ENCODE data around the gene CD248.
"Not testable (repeated sequence)": the region's sequence is repeated elsewhere in the genome, so short reads cannot be mapped to it uniquely, and the experiment has no call there.

The CD248 gene

DNA sequence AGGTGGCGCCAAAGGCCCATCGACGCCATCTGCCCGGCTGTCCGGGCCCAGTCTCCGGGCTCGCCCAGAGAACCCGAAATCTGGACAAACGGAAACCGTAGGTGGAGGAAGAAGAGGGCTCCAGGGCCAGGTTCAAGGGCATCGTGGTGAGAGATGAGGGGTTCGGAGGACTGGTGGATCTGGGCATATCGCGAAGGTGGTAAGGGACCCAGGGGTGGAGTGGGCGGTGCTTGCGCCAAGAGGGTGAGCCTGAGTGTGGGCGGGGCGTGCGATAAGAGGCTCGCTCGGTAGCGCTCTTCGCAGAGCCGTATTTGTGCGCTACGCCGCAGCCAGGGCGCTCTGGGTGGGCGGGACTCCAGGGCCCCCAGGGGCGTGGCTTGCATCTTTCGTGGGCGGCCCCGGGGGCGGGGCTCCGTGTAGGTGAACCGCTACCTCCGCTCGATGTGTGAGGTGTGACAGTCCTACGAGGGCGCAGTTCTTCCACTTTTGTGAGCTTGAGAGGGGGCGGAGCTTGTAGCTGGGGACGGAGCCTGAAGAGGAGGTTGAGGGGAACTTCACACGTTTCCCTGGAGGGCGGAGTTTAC lies 4.8 kb downstream of the CD248 start:
- DNase-seq: peak; percentile 87

DNA sequence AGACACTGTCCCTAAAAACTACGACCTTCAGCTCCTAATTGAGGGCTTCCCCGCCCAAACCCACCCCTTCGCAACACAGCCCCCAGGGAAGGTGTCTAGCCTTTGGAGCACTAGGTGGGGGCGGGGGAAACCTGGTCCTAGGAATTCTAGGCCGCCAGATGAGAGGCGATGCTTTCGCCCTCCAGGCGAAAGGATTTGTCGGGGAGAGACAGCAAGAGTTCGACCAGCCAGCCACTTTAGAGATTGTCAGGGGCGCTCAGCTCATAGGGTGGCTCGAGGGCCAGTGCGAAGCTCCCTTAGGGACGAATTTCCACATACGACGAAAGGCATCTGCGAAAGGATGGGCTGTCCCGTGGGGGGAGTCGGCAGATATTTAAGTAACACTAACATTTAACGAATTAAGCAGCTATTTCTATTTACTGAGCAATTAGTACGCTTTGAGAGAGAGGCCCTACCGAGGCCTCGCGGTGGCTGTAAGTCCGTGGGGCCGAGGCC lies 5.3 kb downstream of the CD248 start:
- no peak for DNase-seq

DNA sequence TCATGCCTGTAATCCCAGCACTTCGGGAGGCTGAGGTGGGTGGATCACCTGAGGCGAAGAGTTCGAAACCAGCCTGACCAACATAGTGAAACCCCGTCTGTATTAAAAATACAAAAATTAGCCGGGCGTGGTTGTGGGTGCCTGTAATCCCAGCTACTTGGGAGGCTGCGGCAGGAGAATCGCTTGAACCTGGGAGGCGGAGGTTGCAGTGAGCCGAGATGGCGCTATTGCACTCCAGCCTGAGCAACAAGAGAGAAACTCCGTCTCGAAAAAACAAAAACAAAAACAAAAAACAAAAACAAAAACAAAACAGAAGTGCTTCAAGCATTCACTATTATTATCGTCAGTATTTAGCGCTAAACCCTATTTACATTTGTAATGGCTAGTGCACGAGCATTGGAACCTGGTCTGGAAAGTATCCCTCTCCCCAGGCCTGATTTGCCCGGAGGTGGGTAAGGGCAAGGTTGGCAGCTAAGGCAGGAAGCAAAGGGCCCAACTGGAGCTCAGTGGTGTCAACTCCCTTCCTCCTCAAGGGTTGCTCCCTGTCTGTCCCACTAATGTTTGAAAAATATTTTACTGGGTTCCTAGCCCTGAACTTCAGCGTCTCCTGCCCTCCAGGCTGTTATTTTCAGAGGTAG lies 5.9 kb downstream of the CD248 start:
- not testable (repeated sequence) for DNase-seq

DNA sequence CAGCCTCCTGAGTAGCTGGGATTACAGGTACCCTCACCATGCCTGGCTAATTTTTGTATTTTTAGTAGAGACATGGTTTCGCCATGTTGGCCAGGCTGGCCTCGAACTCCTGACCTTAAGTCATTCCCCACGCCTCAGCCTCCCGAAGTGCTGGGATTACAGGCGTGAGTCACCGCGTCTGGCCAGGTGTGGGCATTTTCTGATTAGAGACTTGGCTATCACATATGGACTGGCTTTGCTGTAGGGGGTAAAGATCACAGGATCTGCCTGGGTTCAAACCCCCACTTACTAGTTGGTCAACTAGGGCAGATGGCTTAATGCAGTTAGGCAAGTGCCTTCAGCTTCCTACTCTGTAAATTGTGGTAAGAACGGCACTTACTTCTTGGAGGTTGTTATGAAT lies 6.5 kb downstream of the CD248 start:
- no peak for DNase-seq

DNA sequence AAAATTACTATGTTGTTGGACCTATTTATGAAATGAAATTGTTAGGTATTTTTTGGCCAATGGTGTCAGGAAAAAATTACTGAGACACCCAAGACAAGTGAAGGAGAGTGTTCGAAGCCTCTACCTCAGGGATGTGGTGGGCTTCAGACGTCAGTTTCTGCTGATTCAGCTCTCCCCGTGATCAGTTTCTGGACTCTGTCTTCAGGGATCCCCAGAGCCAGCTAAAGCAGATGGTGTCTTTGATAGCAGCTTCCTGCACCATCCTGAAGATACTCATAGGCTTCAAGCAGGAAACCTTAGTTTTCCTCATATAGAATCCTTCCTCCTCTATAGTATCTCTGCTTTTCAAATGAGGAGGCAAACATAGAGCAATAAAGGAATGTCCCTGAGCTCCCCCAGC lies 7.4 kb downstream of the CD248 start:
- DNase-seq: no peak

DNA sequence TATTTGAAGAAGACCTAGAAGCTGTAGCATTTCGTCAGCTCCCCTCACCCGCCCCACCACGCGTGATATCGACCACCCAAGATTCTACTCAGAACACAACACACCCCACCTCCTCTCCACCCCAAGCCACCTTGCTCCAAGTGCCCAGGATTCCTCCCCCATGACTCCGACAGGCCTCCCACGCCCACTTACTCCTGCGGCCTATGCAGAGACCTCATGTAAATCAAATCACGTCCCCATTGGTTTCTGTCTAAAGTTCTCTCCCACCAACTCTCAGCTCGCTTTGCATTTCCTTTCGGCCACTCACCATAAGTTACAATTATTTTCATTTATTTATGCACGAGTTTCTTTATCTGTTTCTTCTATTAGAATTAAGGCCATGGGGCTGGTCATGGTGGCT lies 14.2 kb downstream of the CD248 start:
- DNase-seq: no peak

DNA sequence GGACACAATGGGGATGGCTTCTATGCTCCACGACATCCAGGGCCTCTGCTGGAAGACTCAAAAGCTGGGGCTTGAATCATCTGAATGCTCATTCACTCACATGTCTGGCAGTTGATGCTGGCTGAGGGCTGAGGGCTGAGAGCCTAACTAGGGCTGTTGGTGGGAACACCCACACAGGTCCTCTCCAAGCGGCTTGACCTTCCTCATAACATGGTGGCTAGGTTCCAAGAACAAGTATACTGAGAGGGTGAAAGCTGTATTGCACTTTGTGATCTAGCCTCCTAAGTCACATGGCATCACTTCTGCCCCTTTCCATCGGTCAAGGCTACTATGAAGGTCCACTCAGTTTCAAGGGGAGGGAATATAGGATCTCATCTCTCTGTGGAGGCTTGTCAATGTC lies 17.7 kb downstream of the CD248 start:
- no peak for DNase-seq

DNA sequence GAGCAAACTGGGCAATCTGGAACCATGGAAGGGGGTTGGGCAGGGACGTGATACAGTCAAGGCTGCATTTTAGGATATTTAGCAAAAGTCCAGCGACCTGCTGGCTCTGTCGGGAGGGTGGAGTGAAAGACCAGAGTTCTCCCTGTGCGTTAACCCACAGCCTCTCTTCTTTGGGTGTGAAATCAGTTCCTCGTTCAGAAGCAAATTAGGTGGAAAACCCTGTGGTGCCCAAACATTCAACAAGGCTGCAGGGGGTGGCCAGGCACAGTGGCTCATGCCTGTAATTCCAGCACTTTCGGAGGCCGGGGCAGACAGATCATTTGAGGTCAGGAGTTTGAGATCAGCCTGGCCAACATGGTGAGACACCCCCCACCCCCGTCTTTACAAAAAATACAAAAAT lies 19.2 kb downstream of the CD248 start:
- no peak for DNase-seq

DNA sequence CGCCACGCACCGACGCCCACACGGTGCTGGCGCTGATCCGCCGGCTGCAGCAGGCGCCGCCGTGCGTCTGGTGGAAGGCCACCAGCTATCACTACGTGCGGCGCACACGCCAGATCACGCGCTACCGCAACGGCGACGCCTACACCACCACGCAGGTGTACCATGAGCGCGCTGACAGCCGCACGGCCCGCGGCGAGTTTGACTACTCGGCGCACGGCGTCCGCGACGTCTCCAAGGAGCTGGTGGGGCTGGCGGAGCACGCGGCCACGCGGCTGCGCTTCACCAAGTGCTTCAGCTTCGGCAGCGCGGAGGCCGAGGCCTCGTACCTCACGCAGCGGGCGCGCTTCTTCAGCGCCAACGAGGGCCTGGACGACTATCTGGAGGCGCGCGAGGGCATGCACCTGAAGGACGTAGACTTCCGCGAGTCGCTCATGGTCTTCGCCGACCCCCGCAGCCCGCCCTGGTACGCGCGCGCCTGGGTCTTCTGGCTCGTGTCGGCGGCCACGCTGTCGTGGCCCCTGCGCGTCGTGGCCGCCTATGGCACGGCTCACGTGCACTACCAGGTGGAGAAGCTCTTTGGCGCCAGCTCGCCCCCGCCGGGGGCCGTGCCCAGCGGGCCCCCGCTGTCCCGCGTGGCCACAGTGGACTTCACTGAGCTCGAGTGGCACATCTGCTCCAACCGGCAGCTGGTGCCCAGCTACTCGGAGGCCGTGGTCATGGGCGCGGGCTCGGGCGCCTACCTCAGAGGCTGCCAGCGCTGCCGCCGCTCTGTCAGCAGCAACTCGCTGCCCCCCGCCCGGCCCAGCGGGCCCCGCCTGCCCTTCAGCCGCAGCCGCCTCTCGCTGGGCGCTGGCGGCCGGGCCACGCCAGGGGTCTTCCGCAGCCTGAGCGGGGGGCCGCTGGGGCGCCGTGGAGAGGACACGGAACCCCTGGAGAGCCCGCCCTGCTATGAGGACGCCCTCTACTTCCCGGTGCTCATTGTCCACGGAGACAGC lies 21.9 kb downstream of the CD248 start:
- no peak for DNase-seq

DNA sequence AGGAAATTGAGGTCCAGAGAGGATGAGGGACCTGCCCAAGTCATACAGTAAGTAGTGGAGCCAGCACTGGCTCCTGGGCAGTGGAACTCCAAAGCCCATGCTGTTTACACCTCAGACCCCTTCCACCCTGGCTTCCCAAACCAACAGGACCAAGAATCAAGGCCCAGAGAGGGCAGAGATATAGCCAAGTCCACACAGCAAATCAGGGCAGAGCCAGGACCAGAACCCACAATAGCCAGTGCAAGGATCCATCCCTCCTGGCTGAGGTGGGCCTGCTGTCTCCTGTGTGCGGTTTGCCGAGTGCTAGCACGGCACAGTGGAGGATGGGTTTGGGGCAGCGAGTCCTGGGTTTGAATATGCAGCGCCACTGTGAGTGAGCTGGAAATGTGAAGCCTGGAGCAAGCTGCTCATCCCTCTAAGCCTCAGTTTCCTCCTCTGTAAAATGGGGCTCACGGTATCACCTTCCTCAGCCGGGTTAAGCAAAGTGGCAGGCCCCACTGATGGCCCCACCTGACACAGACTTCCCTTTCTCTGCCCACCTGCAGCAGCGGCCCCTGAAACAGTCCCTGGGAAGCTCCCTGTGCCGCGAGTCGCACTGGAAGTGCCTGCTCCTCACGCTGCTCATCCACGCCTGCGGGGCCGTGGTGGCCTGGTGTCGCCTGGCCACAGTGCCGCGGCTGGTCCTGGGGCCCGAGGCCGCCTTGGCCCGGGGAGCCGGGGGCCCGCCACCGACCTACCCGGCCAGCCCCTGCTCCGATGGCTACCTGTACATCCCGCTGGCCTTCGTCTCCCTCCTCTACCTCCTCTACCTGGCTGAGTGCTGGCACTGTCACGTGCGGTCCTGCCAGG lies 22.8 kb downstream of the CD248 start:
- DNase-seq: no peak

DNA sequence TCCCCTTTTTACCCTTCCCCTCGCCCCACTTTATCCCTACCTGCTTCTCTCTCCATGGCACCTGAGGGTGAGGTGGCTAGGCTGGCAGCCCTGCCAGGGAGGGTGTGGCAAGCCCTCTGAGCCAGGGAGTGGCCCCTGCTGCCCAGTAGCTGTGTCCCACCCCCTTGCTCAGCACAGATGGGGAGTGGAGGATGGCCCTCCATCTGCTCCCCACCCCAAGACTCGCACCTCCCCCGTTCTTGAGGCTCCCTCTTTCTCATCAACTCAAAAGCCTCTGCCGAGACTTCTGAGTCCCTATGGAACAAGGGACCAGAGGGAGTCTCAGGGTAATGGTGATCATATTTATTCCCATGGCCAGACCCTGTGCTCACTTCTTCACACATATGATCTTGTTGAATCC lies 23.5 kb downstream of the CD248 start:
- no peak for DNase-seq

DNA sequence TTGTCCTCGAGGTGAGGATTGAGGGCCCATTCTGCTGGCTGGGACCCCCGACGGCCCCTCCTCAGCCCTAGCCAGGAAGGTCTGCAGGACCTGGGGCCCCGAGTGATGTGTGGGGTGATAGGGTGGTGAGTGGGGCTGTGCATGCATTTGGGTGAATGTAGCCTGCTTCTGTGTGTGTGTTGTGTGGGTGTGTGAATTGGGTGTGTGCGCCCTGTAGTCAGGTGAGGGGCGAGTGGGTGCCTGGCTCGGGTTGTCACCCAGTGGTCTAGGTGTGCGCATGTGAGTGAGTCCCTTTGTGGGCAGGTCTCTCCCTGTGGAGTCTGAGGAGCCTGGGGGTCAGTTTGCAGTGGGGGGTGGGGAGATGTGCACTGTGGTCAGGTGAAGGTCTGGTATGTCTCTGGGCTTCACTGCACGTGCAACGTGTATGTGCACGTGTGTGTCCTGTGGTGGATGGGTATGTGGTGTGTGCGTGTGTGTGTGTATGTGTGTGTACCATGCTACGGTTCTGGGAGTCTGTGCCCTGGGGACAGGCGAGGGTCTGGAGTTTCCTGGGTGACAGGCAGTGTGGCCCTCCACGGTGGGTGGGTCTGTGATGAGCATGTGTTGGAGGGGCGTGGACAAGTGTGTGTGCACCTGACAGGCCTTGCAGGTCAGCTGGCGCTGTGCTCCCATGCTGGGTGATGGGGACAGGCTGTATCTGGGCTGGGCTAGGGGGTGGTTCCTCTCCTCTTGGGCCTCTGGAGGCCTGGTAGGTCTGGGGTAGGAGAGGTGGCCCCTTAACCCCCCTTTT lies 24.1 kb downstream of the CD248 start:
- DNase-seq: no peak

DNA sequence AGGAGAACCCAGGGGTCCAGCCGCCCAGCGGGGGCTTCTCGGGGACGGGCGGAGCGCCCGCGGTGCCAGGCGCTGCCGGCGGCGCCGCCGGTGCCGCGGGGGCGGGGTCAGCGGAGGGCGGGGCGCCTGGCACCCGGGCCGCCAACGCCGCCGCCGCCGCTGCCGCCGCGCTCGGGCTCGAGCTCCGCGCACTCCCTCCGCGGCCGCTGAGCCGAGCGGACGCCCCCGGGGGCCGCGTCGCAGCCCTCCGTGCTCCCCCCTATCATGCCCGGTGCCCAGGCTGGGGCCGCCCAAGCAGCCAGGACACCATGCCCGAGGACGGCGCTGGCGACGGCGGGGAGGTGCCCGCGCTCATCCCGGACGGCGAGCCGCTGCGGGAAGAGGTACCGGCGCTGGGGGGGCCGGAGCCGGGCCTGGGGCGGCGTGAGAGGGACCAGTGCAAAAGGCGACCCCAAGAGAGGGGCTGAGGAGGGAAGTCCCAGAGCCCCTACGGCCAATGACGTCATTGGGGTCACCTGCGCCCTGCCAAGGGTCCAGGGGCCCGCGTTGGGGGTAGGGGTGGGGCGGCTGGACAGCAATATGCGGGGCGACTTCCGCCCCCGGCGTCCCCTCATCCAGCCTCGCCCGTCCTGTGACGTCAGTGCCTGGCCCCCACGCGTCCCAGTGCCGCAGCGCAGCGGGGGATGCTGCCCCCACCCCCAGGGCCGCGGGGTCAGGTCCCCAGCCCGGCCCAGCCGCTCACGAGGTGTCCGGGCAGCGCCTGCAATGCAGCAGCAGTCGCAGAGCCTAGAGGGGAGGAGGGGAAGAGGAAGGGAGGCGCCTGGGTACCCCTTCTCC lies 24.9 kb downstream of the CD248 start, which contains the start of gene TMEM151A:
Gene TMEM151A, plus strand, starts transcription at position 189 of the 837 bp plus-strand sequence. Its CDS starts 120 bp downstream, at position 309.
- no peak for DNase-seq

DNA sequence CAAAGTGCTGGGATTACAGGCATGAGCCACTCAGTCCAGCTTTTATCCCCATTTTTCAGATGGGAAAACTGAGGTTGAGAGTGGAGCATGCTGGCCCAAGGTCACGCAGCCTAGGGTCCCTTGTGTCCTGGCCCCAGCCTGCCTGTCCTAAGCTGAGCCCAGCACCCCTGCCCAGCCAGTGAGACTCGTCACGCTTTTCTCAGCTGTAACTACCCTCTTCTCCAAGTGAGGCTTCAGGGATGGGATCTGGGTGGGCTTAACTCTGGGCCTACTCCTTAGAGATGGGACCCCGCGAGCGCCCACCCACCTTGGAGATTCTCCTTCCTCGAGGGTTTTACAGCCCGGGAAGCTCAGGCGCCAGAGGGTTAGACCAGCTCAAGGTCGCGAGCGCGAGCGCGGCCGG lies 25.5 kb downstream of the CD248 start:
- no peak for DNase-seq

DNA sequence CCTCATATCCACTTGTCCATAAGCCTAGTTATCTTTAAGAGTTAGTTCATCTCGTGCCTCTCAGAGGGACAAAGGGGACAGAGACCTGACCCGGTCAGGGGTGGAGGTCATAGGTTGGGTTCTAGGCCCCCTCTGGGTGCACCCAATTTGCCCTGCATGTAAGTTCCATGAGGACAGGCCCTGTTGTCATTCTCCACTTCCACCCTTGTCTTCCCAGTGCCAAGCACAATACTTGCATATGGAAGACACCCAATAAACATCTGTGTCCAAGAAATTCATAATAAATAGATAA lies 26.6 kb downstream of the CD248 start:
- no peak for DNase-seq

DNA sequence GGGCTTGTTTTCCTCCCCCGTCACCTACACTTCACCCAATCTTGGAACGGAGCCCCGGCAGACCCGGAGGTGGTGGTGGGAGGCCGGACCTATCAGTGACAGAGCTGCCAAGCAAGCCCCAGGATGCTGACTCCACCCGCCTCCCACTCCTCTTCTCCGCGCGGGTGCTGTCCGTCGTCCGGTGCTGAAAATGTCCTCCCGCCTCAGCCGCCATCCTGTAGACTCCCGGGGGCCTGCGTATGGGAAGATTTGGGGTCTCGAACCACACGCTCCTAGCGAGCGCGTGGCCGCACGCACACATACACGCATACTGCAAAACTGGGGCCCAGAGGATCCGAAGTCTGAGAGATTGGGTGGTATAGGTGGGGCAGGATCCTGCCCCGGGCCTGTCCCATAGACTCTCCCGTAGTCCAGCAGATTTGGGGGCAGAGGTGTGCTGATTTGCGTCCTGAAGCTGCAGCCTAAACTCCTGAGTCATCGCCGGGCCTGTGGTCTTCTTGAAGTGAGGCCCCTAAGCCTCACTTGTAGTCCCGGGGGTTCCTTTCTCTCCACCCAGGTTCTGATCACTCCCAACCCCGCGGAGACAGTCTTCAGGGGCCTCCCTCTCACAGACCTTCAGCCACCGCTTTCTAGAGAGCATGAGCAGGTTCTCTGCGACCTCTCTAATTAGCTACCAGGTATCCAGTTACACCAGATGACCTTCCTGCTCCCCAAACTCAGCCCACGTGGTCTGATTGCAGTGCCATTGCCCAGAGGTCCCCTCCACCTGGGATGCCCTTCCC lies 27.1 kb downstream of the CD248 start:
- peak; percentile 87 for DNase-seq

DNA sequence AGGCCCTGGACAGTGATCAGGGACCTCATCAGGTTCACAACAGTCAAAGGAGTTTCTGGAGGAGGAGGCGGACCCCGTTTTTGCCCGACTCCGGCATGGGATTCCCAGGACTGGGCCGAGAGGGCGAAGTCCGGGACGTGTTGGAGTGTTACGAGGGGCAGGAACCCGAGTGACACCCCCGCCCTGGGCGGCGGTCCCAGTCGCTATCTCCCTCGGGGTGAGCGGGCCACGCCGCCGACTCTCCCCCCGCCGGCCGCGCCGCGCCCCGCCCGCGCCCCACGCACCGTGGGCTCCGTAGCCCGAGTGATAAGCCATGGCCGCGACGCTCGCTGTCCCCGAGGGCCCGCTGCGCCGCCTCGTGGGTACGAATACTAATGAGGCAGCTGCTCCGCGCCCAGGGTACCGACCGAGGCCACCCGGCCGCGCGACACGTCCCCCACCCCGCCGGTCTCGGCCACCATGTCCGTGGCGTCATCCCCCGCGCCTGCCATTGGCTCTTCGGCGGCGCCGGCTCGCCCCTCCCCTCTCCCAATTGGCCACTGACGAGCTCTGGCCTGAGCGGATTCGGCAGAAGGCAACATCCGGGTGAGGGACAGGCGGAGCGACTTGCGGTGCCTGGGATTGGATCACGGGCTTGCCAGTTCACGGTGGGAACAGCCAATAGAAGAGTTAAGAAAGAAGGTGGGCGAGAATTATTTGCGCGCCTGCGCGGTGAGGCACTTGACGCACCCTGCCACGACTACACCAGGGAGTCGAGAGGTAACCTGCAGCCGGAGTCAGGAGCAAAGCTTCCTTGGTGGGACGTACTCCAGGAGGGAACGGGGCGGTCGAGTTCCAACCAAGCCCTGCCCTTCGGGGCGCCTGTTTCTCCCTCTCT lies 27.9 kb downstream of the CD248 start, which contains the start of gene YIF1A:
Gene YIF1A, minus strand, starts transcription at position 473 of the 877 bp plus-strand sequence. Its CDS starts 158 bp downstream, at position 315.
- peak; percentile 98 for DNase-seq

DNA sequence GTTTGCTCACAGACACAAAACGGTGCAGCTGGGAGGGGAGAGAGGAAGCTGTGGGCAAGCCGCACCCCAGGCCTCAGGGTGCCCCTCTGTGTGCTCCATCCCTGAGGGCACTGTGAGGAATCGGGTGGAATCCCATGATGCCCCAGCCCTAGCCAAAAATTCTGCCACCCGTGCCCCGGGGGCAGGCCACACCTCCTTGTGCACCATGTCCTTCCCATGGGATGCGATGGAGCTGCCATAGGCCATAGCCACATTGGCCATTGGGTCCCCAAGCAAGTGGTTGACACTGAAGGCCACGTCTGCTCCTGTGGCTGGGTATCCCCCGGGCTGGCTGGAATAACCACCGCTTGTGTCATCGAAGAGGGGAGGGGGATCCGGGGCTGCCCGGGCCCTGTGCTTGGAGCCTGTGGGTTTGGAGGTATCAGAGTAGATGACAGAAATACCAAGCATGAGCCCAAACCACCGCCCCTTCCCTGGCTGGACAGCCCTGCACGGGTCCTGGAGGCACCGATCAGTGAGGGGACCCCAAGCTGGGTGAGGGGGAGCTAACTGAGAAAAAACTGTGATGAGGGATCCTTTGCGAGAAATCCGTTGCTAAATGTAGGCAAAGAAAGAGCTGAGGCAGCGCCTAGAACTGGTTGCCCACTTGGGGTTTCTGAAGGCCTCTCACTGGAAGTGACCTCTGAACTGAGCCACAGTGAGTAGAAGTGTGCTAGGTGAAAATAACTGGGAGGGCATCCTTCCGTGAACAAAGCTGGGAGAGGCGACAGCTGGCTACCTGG lies 28.8 kb downstream of the CD248 start:
- DNase-seq: no peak

Measured in amniotic stem cell (primary cell).